Measurements from ENCODE around the gene ITFG1. TPM values are rescaled to one million over a fixed set of nuclear protein-coding genes. Genes with fewer than 3 reads are reported as not detected.

The ITFG1 gene
- total and polyA plus RNA-seq, 2 of the 8 experiments (the other 6 are each of a cell fraction or from before 2014, with no cell fraction given), result 13.8 to 22.2 TPM

GRCh38 chr16:47477679-47478078 is 16.8 kb upstream of the ITFG1 start:
- Histone ChIP-seq H2BK20ac (ENCODE audit: low read length) (no peak overlapping the region), H2BK5ac (ENCODE audit: low read depth, low read length) (no peak overlapping the region), H2BK12ac (ENCODE audit: low read depth, low read length) (no peak overlapping the region), H3K23ac (ENCODE audit: insufficient read length) (no peak overlapping the region), H3K4me2 (ENCODE audit: insufficient read depth in 1 of 2, low read depth in 2 of 2, low read length in 2 of 2) (no peak overlapping the region), H3K36me3 (ENCODE audit: control insufficient read depth in 2 of 4, insufficient read depth in 4 of 4, low read length in 3 of 4) (no peaks in the 10 kb centered on the region), H2AK5ac (ENCODE audit: low read depth, low read length) (no peak overlapping the region), H3K79me1 (ENCODE audit: low read depth, low read length) (no peaks in the 10 kb centered on the region), H2BK15ac (ENCODE audit: low read length) (no peak overlapping the region), H3K56ac (replicated peaks; ENCODE audit: insufficient read length, low read depth, low read length) (no peak overlapping the region), H3K9me3 (ENCODE audit: insufficient read depth in 2 of 2, low read depth in 1 of 2, low read length in 1 of 2) (no peaks in the 10 kb centered on the region), H4K91ac (replicated peaks; ENCODE audit: insufficient read length, low read length) (no peak overlapping the region), H3K4me3 (ENCODE audit: extremely low read depth in 1 of 4, insufficient read depth in 2 of 4, low read depth in 3 of 4, low read length in 4 of 4) (no peak overlapping the region), H2AFZ (ENCODE audit: low read length) (no peak overlapping the region), H3K4ac (replicated peaks; ENCODE audit: insufficient read length, low read depth, low read length) (no peak overlapping the region), H3K4me1 (replicated peaks in 1 of 4; ENCODE audit: control insufficient read depth in 3 of 4, insufficient read depth in 4 of 4, low read length in 3 of 4) (no peaks in the 10 kb centered on the region), H4K8ac (ENCODE audit: extremely low read depth, insufficient read depth, low read length) (no peak overlapping the region), H3K27me3 (replicated peaks in 1 of 4; ENCODE audit: control insufficient read depth in 3 of 4, extremely low read depth in 1 of 4, insufficient read depth in 3 of 4, low read length in 3 of 4) (no peaks in the 10 kb centered on the region), H3K27ac (ENCODE audit: low read depth, low read length) (no peak overlapping the region), H4K20me1 (replicated peaks in 1 of 2; ENCODE audit: control insufficient read depth in 1 of 2, insufficient read depth in 2 of 2, low read length in 2 of 2) (peaks cover 0 to 2% of the 10 kb centered on the region in 2 experiments), H3K23me2 (ENCODE audit: low read depth, low read length) (no peaks in the 10 kb centered on the region), H4K5ac (ENCODE audit: insufficient read length, low read depth, low read length) (no peak overlapping the region), H3K79me2 (ENCODE audit: control insufficient read depth in 1 of 2, insufficient read depth in 2 of 2, low read length in 2 of 2) (no peaks in the 10 kb centered on the region; a peak in 1 of 4 replicates), H3K18ac (ENCODE audit: extremely low read depth, low read length) (no peak overlapping the region), H3K9ac (replicated peaks in 1 of 4; ENCODE audit: extremely low read depth in 1 of 4, low read depth in 3 of 4, low read length in 3 of 4) (no peak overlapping the region), H2BK120ac (replicated peaks; ENCODE audit: low read depth, low read length) (no peak overlapping the region), H3K14ac (ENCODE audit: insufficient read length) (no peak overlapping the region)
- FAIRE-seq, result no peak
- ChIA-PET CTCF (ENCODE audit: partially characterized antibody) (no interaction called here), POLR2A (ENCODE audit: partially characterized antibody) (no interaction called here)
- whole genome bisulfite sequencing, 2 experiments (ENCODE audit: extremely low coverage in 1 of 2, insufficient coverage in 1 of 2, insufficient read length in 1 of 2, insufficient replicate concordance in 2 of 2, low coverage in 1 of 2, low lambda C conversion rate in 2 of 2, missing lambda C conversion rate in 1 of 2), result 92% methylated on average over 1 of the region's 1 CpG; no CpG with 5 or more reads in 1 of the 2 experiments
- TF ChIP-seq POLR2AphosphoS5 (IDR thresholded peaks at IDR 0.05; ENCODE audit: low read depth, low read length), result no peak
- no peak for TF ChIP-seq PHF8 (conservative IDR thresholded peaks at IDR 0.05; ENCODE audit: low read depth, low read length)
- TF ChIP-seq, protein P1, sequence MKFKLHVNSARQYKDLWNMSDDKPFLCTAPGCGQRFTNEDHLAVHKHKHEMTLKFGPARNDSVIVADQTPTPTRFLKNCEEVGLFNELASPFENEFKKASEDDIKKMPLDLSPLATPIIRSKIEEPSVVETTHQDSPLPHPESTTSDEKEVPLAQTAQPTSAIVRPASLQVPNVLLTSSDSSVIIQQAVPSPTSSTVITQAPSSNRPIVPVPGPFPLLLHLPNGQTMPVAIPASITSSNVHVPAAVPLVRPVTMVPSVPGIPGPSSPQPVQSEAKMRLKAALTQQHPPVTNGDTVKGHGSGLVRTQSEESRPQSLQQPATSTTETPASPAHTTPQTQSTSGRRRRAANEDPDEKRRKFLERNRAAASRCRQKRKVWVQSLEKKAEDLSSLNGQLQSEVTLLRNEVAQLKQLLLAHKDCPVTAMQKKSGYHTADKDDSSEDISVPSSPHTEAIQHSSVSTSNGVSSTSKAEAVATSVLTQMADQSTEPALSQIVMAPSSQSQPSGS (IDR thresholded peaks at IDR 0.05; ENCODE audit: low read length), result no peak
- TF ChIP-seq GTF2F1 (IDR thresholded peaks at IDR 0.05; ENCODE audit: borderline replicate concordance, low read depth, low read length), result no peak
- TF ChIP-seq RNF2 (IDR thresholded peaks at IDR 0.05; ENCODE audit: borderline replicate concordance, low read depth, low read length, missing control alignments, poor library complexity, severe bottlenecking), result no peak
- no peak for TF ChIP-seq HDAC2 (IDR thresholded peaks at IDR 0.05; ENCODE audit: borderline replicate concordance in 1 of 2, low read depth in 2 of 2, low read length in 2 of 2)
- TF ChIP-seq SRF (IDR thresholded peaks at IDR 0.05; ENCODE audit: low read depth, low read length), result no peak
- no peak for TF ChIP-seq SP4 (IDR thresholded peaks at IDR 0.05; ENCODE audit: low read length)
- no peak for TF ChIP-seq CBX5 (IDR thresholded peaks at IDR 0.05; ENCODE audit: low read depth, low read length)
- DNase-seq (ENCODE audit: low read depth in 1 of 2, low spot score in 2 of 2), result no peak

Data from H1 (cell line).